Stimulated activated CD4-positive, alpha-beta T cell treated with anti-CD3 and anti-CD28 coated beads, Interleukin-4, amount 100 ng/mL, for 24 hours (primary cell): ENCODE data around the gene SLX9.

Source experiments
- DNase-seq: peaks from one replicate; pipeline ENCODE4 v3.0.0-alpha.2; 2020

Gene SLX9

GRCh38 chr21:44979687-44980561, 40.1 kb downstream of the SLX9 start:
- DNase-seq = no peak

- no peak for DNase-seq
Measured at GRCh38 chr21:44980562-44981489, 41.0 kb downstream of the SLX9 start.

DNA sequence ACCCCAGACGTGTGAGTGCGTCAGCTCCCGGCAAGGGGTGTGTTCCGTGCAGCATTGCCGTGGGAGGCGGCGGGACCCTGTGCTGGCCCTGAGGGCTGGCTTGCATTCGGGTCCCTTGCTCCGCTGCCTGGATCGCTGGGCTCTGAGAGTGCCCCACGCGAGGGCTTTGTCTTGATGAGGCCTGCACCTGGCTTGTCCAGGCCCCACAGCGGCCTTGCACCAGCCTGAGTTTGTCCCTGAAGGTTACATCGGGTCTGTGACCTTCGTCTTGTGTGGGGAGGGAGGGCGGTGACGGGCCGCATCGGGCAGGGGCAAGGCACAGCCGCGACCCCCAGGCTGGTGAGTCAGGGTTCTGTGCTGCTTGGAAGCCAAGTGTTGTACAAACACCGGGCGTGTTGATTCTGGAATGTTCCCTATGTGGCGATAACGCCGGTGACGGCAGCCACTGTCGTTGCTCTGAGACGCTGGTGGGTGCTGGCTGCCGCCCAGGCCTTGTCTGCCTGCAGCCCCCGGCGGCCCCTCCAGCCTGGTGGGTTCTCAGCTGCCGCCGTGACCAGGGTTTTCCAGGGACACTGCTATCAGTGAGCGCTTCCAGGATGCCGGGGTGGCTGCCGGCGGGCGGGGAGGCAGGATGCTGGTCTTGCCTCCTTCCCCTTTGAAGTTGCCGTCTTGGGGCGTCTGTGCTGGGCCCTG, 42.9 kb downstream of the SLX9 start:
- no peak for DNase-seq

DNA sequence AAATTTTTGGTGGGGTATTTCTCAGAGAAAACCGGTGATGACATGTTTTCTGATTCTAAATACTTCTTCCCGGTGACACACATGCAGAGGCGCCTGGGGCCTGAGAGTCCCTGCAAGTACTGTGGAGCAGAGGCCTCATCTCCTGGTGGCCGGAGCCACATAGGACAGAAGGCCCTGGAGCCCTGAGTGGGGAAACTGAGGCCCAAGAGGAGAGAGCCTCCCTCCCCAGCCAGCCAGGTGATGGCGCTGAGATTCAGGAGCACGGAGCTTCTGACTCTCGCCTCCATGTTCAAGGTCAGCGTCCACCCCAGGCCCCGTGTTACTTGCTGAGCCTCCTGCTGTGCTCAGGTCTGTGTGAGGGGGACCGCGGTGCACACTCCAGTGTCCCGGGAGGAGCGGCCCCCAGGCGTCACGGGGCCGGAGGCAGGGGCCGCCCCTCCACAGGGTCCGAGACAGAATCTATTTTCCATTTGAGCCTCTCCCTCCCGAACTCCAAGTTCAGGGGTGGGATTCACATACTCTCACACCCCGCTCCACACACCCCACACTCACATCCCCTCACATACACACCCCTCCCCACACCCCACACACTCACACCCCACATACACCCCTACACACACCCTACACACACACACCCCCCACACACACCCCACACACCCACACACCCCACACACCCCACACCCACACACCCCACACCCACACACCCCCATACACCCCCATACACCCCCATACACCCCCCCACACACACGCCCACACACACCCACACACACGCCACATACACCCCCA, 43.8 kb downstream of the SLX9 start:
- no peak for DNase-seq

- no peak for DNase-seq
Measured at GRCh38 chr21:44984428-44984791, 44.6 kb downstream of the SLX9 start.

- no peak for DNase-seq
Measured at GRCh38 chr21:44984792-44985440, 45.1 kb downstream of the SLX9 start.

GRCh38 chr21:44985441-44986401, 45.9 kb downstream of the SLX9 start:
- DNase-seq = no peak

DNA sequence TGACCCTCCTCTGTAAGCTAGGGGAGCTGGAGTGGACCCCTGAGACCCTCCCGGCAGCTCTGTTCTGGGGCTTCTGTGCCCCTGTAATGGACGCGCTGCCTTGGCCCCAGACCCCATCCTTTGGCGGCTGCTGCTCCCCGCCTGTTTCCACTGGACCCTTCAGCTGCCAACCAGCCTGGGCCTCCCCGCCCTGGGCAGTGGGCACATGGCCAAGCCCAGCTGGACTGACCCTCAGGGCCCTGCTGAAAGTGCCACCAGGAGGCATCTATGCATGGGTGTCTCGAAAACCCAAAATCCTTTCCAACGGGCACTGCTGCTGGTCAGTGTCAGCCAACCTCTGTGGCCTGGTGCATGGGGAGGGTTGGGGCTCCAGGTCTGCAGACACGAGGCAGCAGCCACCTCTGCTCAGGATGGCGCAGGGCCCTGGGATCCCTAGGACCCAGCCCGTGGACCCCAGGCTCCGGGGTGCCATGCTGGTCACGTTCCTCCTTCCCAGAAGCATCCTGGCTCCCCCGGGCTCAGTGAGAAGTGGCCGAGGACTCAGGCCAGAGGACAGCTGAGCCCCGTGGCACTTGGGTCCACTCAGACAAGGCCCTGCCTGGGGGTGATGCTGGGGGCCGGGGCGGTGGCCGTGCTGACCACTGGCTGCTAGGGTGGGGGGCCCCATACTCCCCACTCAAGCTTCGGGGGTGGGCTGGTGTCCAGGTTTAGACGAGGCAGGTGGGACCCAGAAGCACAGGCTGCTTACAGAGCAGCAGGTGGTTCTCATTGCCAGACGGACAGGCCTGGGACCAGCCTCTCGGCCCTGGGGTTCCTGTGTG, 46.9 kb downstream of the SLX9 start:
- DNase-seq = no peak

- DNase-seq = no peak
Measured at GRCh38 chr21:44987301-44987885, 47.6 kb downstream of the SLX9 start.

- DNase-seq = no peak
Measured at GRCh38 chr21:44987886-44988606, 48.2 kb downstream of the SLX9 start.

DNA sequence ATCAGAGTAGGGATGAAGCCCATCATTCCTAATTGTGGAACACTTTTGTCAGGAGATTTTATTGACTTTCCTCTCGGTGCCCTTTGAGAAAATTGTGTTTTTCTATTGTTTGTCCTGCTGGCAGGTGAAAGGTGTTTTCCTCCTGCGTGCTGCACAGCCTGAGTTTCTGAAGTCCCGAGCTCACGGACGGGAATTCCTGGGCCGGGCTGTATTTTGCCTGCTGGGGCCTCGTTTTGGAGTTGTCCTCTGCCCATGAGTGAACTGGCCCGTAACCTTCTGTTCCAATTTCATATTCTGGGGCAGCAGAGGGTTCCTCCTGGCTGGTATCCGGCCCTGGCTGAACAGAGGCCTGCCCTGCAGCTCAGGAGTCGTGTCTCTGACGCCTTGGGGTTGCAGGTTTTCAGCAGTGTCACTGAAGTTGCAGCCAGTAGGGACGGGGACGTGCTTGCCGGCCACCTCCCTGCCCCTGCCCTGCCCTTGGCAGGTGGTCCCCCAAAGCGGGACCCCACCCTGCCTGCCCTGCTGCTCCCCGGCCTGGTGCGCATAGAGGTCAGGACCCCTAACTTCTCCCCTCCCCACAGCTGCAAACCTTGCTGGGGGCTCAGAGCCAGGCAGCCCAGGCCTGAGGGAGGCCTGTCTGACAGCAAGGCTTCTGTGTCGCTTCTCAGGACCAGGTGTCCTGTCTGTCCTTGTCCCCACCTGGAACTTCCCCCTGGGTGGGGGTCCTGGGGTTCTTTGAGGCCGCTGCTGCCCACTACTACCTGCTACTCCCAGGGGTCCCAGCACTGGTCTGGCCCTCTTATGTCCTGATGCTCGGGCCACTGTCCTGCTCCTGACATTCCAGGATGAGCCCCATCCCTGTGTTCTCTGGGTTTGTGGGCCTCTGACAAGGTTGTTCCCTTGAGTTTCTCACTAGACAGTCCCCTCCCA, 49.0 kb downstream of the SLX9 start:
- no peak for DNase-seq

DNA sequence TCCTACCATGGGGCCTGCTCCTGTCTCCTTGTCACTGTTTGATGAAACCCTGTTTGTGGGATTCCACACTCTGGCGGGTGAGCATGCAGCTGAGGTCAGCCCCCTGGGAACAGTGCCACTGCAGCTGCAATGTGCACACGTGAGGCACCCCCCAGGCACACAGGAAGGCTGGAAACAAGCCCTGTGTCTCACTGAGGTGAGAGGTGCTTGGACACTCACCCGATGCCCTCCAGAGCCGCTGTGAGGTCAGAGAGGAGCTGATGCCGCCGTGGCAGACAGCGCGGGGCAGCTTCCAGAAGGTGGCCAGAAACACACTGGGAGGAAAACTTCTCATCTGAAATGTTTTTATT, 49.7 kb downstream of the SLX9 start:
- DNase-seq = no peak

DNA sequence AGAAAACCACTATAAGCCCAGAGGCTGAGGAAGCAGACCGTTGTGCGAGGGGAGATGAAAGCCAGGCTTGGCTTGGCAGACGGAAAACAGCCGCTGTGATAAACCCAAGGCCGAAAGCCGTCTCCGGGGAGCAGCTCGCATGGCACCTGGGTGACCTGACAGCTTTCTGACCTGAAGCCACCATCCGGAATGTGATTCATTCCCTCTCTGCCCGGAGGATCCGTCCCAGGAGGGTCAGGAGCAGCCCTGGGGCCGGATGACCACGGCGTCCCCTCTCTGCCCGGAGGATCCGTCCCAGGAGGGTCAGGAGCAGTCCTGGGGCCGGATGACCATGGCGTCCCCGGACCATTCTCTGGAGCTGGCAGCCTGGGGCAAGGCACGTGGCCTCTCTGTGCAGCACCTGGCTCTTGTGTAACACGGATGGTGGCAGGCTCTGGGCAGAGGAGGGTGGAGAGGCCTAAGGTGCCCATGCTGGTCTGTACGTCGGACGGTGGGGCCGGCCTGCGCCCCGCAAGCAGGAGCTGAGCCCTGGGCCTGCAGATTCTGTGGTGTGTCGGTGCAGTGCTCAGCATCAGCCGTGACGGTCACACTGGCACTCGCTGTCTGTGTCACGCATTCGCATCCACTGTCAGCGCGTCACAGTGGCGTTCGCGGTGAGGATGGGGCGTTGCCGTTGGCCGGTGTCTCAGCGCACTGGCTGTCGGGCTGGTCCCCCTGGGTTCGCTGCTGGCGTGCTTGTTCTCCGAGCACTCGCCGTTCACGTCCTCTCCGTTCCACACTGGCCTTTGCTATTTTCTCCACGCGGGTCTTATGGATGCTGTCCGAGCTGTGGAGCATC, 50.3 kb downstream of the SLX9 start:
- DNase-seq = no peak

GRCh38 chr21:44990921-44991320, 51.1 kb downstream of the SLX9 start:
- no peak for DNase-seq

GRCh38 chr21:44991538-44992483, 52.0 kb downstream of the SLX9 start:
- DNase-seq = no peak
